ENCODE results near the gene ANKRD10.

The ANKRD10 gene

GRCh38 chr13:110924639-110924934, 9.7 kb upstream of the ANKRD10 start:
- H3K27ac ChIP-seq (ENCODE audit: low read length) = no peak overlapping the region

GRCh38 chr13:110923777-110924638, 9.1 kb upstream of the ANKRD10 start:
- Histone ChIP-seq H3K9ac (ENCODE audit: low read length in 2 of 2) (no peak overlapping the region), H3K36me3 (ENCODE audit: control insufficient read depth in 2 of 2, insufficient read depth in 2 of 2, low read length in 2 of 2) (no peaks in the 10 kb centered on the region), H3K9me3 (ENCODE audit: control insufficient read depth in 2 of 2, low read length in 2 of 2) (no peaks in the 10 kb centered on the region), H3K4me1 (ENCODE audit: control insufficient read depth, insufficient read depth, low read length) (no peaks in the 10 kb centered on the region), H3K4me3 (ENCODE audit: low read length in 2 of 2) (no peak overlapping the region), H3K27me3 (ENCODE audit: control insufficient read depth in 1 of 2, insufficient read depth in 2 of 2, low read length in 2 of 2) (peaks cover 0 to 7% of the 10 kb centered on the region in 2 donors), H3K27ac (ENCODE audit: low read length) (no peak overlapping the region)

More at GRCh38 chr13:110924639-110924934, 9.7 kb upstream of the ANKRD10 start:
- Histone ChIP-seq H3K4me3 (ENCODE audit: low read length in 2 of 2) (no peak overlapping the region), H3K9ac (ENCODE audit: low read length in 2 of 2) (no peak overlapping the region), H3K4me1 (ENCODE audit: control insufficient read depth, insufficient read depth, low read length) (no peaks in the 10 kb centered on the region), H3K9me3 (ENCODE audit: control insufficient read depth in 2 of 2, low read length in 2 of 2) (no peaks in the 10 kb centered on the region), H3K36me3 (ENCODE audit: control insufficient read depth in 2 of 2, insufficient read depth in 2 of 2, low read length in 2 of 2) (no peaks in the 10 kb centered on the region), H3K27me3 (ENCODE audit: control insufficient read depth in 1 of 2, insufficient read depth in 2 of 2, low read length in 2 of 2) (peaks cover 0 to 10% of the 10 kb centered on the region in 2 donors)

- H3K4me3 ChIP-seq (ENCODE audit: low read length in 2 of 2) = no peak overlapping the region
- H3K27ac ChIP-seq (ENCODE audit: low read length) = no peak overlapping the region
- H3K4me1 ChIP-seq (ENCODE audit: control insufficient read depth, insufficient read depth, low read length) = no peaks in the 10 kb centered on the region
- H3K9me3 ChIP-seq (ENCODE audit: control insufficient read depth in 2 of 2, low read length in 2 of 2) = no peaks in the 10 kb centered on the region
- H3K27me3 ChIP-seq (ENCODE audit: control insufficient read depth in 1 of 2, insufficient read depth in 2 of 2, low read length in 2 of 2) = peaks cover 0 to 7% of the 10 kb centered on the region in 2 donors
- H3K9ac ChIP-seq (ENCODE audit: low read length in 2 of 2) = no peak overlapping the region
- H3K36me3 ChIP-seq (ENCODE audit: control insufficient read depth in 2 of 2, insufficient read depth in 2 of 2, low read length in 2 of 2) = no peaks in the 10 kb centered on the region
Observed at GRCh38 chr13:110923086-110923485, 8.2 kb upstream of the ANKRD10 start.

- peaks cover 0 to 7% of the 10 kb centered on the region in 2 donors for H3K27me3 ChIP-seq (ENCODE audit: control insufficient read depth in 1 of 2, insufficient read depth in 2 of 2, low read length in 2 of 2)
- no peaks in the 10 kb centered on the region for H3K9me3 ChIP-seq (ENCODE audit: control insufficient read depth in 2 of 2, low read length in 2 of 2)
- no peaks in the 10 kb centered on the region for H3K36me3 ChIP-seq (ENCODE audit: control insufficient read depth in 2 of 2, insufficient read depth in 2 of 2, low read length in 2 of 2)
- no peak overlapping the region for H3K27ac ChIP-seq (ENCODE audit: low read length)
- no peaks in the 10 kb centered on the region for H3K4me1 ChIP-seq (ENCODE audit: control insufficient read depth, insufficient read depth, low read length)
- no peak overlapping the region for H3K9ac ChIP-seq (ENCODE audit: low read length in 2 of 2)
- no peak overlapping the region for H3K4me3 ChIP-seq (ENCODE audit: low read length in 2 of 2)
Observed at GRCh38 chr13:110922506-110922905, 7.6 kb upstream of the ANKRD10 start.

- H3K9ac ChIP-seq (ENCODE audit: low read length in 2 of 2) = no peak overlapping the region
- H3K27ac ChIP-seq (ENCODE audit: low read length) = no peak overlapping the region
- no peaks in the 10 kb centered on the region for H3K9me3 ChIP-seq (ENCODE audit: control insufficient read depth in 2 of 2, low read length in 2 of 2)
- peaks cover 0 to 7% of the 10 kb centered on the region in 2 donors for H3K27me3 ChIP-seq (ENCODE audit: control insufficient read depth in 1 of 2, insufficient read depth in 2 of 2, low read length in 2 of 2)
- no peaks in the 10 kb centered on the region for H3K4me1 ChIP-seq (ENCODE audit: control insufficient read depth, insufficient read depth, low read length)
- no peak overlapping the region for H3K4me3 ChIP-seq (ENCODE audit: low read length in 2 of 2)
- H3K36me3 ChIP-seq (ENCODE audit: control insufficient read depth in 2 of 2, insufficient read depth in 2 of 2, low read length in 2 of 2) = no peaks in the 10 kb centered on the region
Observed at GRCh38 chr13:110921695-110922094, 6.8 kb upstream of the ANKRD10 start.

- no peak overlapping the region for H3K9ac ChIP-seq (ENCODE audit: low read length in 2 of 2)
- H3K4me1 ChIP-seq (ENCODE audit: control insufficient read depth, insufficient read depth, low read length) = no peaks in the 10 kb centered on the region
- H3K27me3 ChIP-seq (ENCODE audit: control insufficient read depth in 1 of 2, insufficient read depth in 2 of 2, low read length in 2 of 2) = peaks cover 0 to 7% of the 10 kb centered on the region in 2 donors
- H3K4me3 ChIP-seq (ENCODE audit: low read length in 2 of 2) = no peak overlapping the region
- H3K36me3 ChIP-seq (ENCODE audit: control insufficient read depth in 2 of 2, insufficient read depth in 2 of 2, low read length in 2 of 2) = no peaks in the 10 kb centered on the region
- H3K9me3 ChIP-seq (ENCODE audit: control insufficient read depth in 2 of 2, low read length in 2 of 2) = no peaks in the 10 kb centered on the region
- no peak overlapping the region for H3K27ac ChIP-seq (ENCODE audit: low read length)
Observed at GRCh38 chr13:110921209-110921608, 6.3 kb upstream of the ANKRD10 start.

- Histone ChIP-seq H3K36me3 (ENCODE audit: control insufficient read depth in 2 of 2, insufficient read depth in 2 of 2, low read length in 2 of 2) (no peaks in the 10 kb centered on the region), H3K9me3 (ENCODE audit: control insufficient read depth in 2 of 2, low read length in 2 of 2) (no peaks in the 10 kb centered on the region), H3K4me1 (ENCODE audit: control insufficient read depth, insufficient read depth, low read length) (peaks cover 3% of the 10 kb centered on the region), H3K4me3 (ENCODE audit: low read length in 2 of 2) (no peak overlapping the region), H3K27ac (ENCODE audit: low read length) (no peak overlapping the region), H3K27me3 (ENCODE audit: control insufficient read depth in 1 of 2, insufficient read depth in 2 of 2, low read length in 2 of 2) (peaks cover 0 to 7% of the 10 kb centered on the region in 2 donors), H3K9ac (ENCODE audit: low read length in 2 of 2) (no peak overlapping the region)
Observed at GRCh38 chr13:110920038-110920437, 5.2 kb upstream of the ANKRD10 start.

- H3K4me1 ChIP-seq (ENCODE audit: control insufficient read depth, insufficient read depth, low read length) = peaks cover 25% of the 10 kb centered on the region
- H3K9me3 ChIP-seq (ENCODE audit: control insufficient read depth in 2 of 2, low read length in 2 of 2) = no peaks in the 10 kb centered on the region
- no peaks in the 10 kb centered on the region for H3K27me3 ChIP-seq (ENCODE audit: control insufficient read depth in 1 of 2, insufficient read depth in 2 of 2, low read length in 2 of 2)
- no peaks in the 10 kb centered on the region for H3K36me3 ChIP-seq (ENCODE audit: control insufficient read depth in 2 of 2, insufficient read depth in 2 of 2, low read length in 2 of 2)
- peak overlapping the region in 1 of 2 donors; percentile 96 for H3K4me3 ChIP-seq (ENCODE audit: low read length in 2 of 2)
- peak overlapping the region in 1 of 2 donors; percentile 93 for H3K9ac ChIP-seq (ENCODE audit: low read length in 2 of 2)
- H3K27ac ChIP-seq (ENCODE audit: low read length) = peak overlapping the region; percentile 98
Observed at GRCh38 chr13:110916301-110917142, 1.7 kb upstream of the ANKRD10 start.

GRCh38 chr13:110915874-110916206, 971 bp upstream of the ANKRD10 start:
- Histone ChIP-seq H3K27ac (ENCODE audit: low read length) (peak overlapping the region; percentile 98), H3K27me3 (ENCODE audit: control insufficient read depth in 1 of 2, insufficient read depth in 2 of 2, low read length in 2 of 2) (no peaks in the 10 kb centered on the region)

GRCh38 chr13:110914331-110915056, 375 bp downstream of the ANKRD10 start:
- peaks cover 0 to 6% of the 10 kb centered on the region in 2 donors for H3K36me3 ChIP-seq (ENCODE audit: control insufficient read depth in 2 of 2, insufficient read depth in 2 of 2, low read length in 2 of 2)
- H3K4me1 ChIP-seq (ENCODE audit: control insufficient read depth, insufficient read depth, low read length) = peaks cover 33% of the 10 kb centered on the region

More at GRCh38 chr13:110915874-110916206, 971 bp upstream of the ANKRD10 start:
- Histone ChIP-seq H3K36me3 (ENCODE audit: control insufficient read depth in 2 of 2, insufficient read depth in 2 of 2, low read length in 2 of 2) (no peaks in the 10 kb centered on the region), H3K9me3 (ENCODE audit: control insufficient read depth in 2 of 2, low read length in 2 of 2) (no peaks in the 10 kb centered on the region), H3K4me1 (ENCODE audit: control insufficient read depth, insufficient read depth, low read length) (peaks cover 25% of the 10 kb centered on the region), H3K9ac (ENCODE audit: low read length in 2 of 2) (peak overlapping the region; percentile 90 to 93), H3K4me3 (ENCODE audit: low read length in 2 of 2) (peak overlapping the region; percentile 80 to 96)

More at GRCh38 chr13:110914331-110915056, 375 bp downstream of the ANKRD10 start:
- peak overlapping the region; percentile 80 to 96 for H3K4me3 ChIP-seq (ENCODE audit: low read length in 2 of 2)
- H3K9ac ChIP-seq (ENCODE audit: low read length in 2 of 2) = peak overlapping the region; percentile 42 to 91
- no peaks in the 10 kb centered on the region for H3K27me3 ChIP-seq (ENCODE audit: control insufficient read depth in 1 of 2, insufficient read depth in 2 of 2, low read length in 2 of 2)
- H3K27ac ChIP-seq (ENCODE audit: low read length) = peak overlapping the region; percentile 98
- no peaks in the 10 kb centered on the region for H3K9me3 ChIP-seq (ENCODE audit: control insufficient read depth in 2 of 2, low read length in 2 of 2)

Measured in stomach smooth muscle (tissue), 2 donors.